GM18870 (cell line): ENCODE results near the gene C12orf75.

Experiments
- ATAC-seq: cut with Tn5 transposase; IDR thresholded peaks from one replicate; pipeline ENCODE4 v1.9.1; 2021; ENCODE audit warnings: moderate library complexity; ENCODE audit not compliant: unreplicated experiment

C12orf75 gene

GRCh38 chr12:105409801-105410471 is 79.4 kb downstream of the C12orf75 start:
- ATAC-seq: no peak

- no peak for ATAC-seq
Observed at GRCh38 chr12:105413911-105414487, 83.5 kb downstream of the C12orf75 start.

GRCh38 chr12:105417732-105418131 is 87.2 kb downstream of the C12orf75 start:
- ATAC-seq: no peak

GRCh38 chr12:105418229-105418628 is 87.7 kb downstream of the C12orf75 start:
- no peak for ATAC-seq

GRCh38 chr12:105418821-105419291 is 88.4 kb downstream of the C12orf75 start:
- ATAC-seq: no peak

- ATAC-seq: no peak
Observed at GRCh38 chr12:105419606-105420005, 89.1 kb downstream of the C12orf75 start.

- no peak for ATAC-seq
Observed at GRCh38 chr12:105420046-105420445, 89.6 kb downstream of the C12orf75 start.

GRCh38 chr12:105420659-105421240 is 90.3 kb downstream of the C12orf75 start:
- ATAC-seq: no peak
